GM12878 (cell line): Measurements from ENCODE around the gene TMPRSS11B. TPM values are rescaled to one million over a fixed set of nuclear protein-coding genes. Genes with fewer than 3 reads are reported as not detected.

Source experiments
- ATAC-seq: fragments of 200-7000 bp; cut with Tn5 transposase; 3 replicates; pipeline ENCODE4 v1.9.1; 2020; ENCODE audit warnings: mild to moderate bottlenecking, moderate library complexity
- BruUV-seq: library from RNA; stranded (reverse); fragments of 400-500 nt; replicated peaks from 2 replicates; lab custom pipeline; 2021; lab: Mats Ljungman, UMichigan
- CTCF ChIA-PET: fragments of 300-600 bp; sonication (Branson Sonifier 250); formaldehyde crosslinking; extraction: SDS; loops from one replicate; lab custom pipeline; 2021; ENCODE audit warnings: inconsistent platforms; lab: Yijun Ruan, JAX
- POLR2A ChIA-PET: fragments of 350-600 bp; formaldehyde crosslinking; extraction: SDS; loops from one replicate; lab custom pipeline; 2021; ENCODE audit warnings: inconsistent platforms; lab: Charles Lee
- RAD21 ChIA-PET: fragments of 300-600 bp; sonication (Branson Sonifier 250); formaldehyde crosslinking; loops from one replicate; lab custom pipeline; 2023; ENCODE audit warnings: antibody characterized with exemption; ENCODE audit not compliant: unreplicated experiment; lab: Charles Lee
- SMC1A ChIA-PET: fragments of 300-600 bp; sonication (Branson Sonifier 250); formaldehyde crosslinking; loops from one replicate; lab custom pipeline; 2023; ENCODE audit not compliant: unreplicated experiment, uncharacterized antibody; lab: Charles Lee
- DNase-seq: peaks from one replicate; pipeline ENCODE4 v3.0.0-alpha.2; 2011; ENCODE audit warnings: low read depth, low spot score
- FAIRE-seq: peaks from 3 replicates; lab custom pipeline; 2011; peaks lifted over from hg19 to GRCh38; lab: Jason Lieb, UNC
- H2AFZ ChIP-seq: 2 replicates; pipeline ENCODE4 v1.6.0; 2011; ENCODE audit warnings: low read depth, low read length, control low read depth; ENCODE audit not compliant: control insufficient read depth
- H3K27ac ChIP-seq: 2 replicates; pipeline ENCODE4 v1.5.1; 2011; ENCODE audit warnings: control low read depth; ENCODE audit not compliant: control insufficient read depth, insufficient read depth
- H3K27me3 ChIP-seq, 2 experiments: replicated peaks in 1 of 2; 2 replicates each; pipeline versions ENCODE4 v1.6.0 to v1.6.1; 2011; ENCODE audit warnings: low read length in 1 of 2; ENCODE audit not compliant: control insufficient read depth in 2 of 2, insufficient read depth in 2 of 2
- H3K36me3 ChIP-seq, 2 experiments: 2 replicates each; pipeline ENCODE4 v1.5.1; 2011; ENCODE audit warnings: low read length in 1 of 2; ENCODE audit not compliant: control insufficient read depth in 2 of 2, insufficient read depth in 2 of 2
- H3K4me1 ChIP-seq: 2 replicates; pipeline ENCODE4 v1.6.1; 2011; ENCODE audit warnings: mild to moderate bottlenecking, low read length, moderate library complexity, mixed read lengths; ENCODE audit not compliant: control insufficient read depth, insufficient read depth
- H3K4me2 ChIP-seq: 2 replicates; pipeline ENCODE4 v1.6.0; 2011; ENCODE audit warnings: control low read depth; ENCODE audit not compliant: control insufficient read depth, insufficient read depth
- H3K4me3 ChIP-seq: fragments of 200-600 bp; sonication (generic); 2 replicates; pipeline ENCODE4 v1.5.1; 2016
- H3K79me2 ChIP-seq: 2 replicates; pipeline ENCODE4 v1.6.0; 2011; ENCODE audit warnings: low read length; ENCODE audit not compliant: control insufficient read depth, insufficient read depth
- H3K9ac ChIP-seq: 2 replicates; pipeline ENCODE4 v1.8.0; 2011; ENCODE audit warnings: low read length, control low read depth, mixed read lengths; ENCODE audit not compliant: control insufficient read depth, insufficient read depth
- H3K9me3 ChIP-seq: replicated peaks from 3 replicates; pipeline ENCODE4 v1.5.1; 2011; ENCODE audit warnings: mild to moderate bottlenecking, low read length; ENCODE audit not compliant: control insufficient read depth, insufficient read depth
- H4K20me1 ChIP-seq: 2 replicates; pipeline ENCODE4 v1.6.0; 2011; ENCODE audit not compliant: control insufficient read depth, insufficient read depth
- CTCF ChIP-seq, 3 experiments: IDR thresholded peaks in 2 of 3; conservative IDR thresholded peaks in 1 of 3; 2 replicates each; pipeline ENCODE4 v1.5.1; 2011; ENCODE audit warnings: low read depth in 3 of 3, low read length in 3 of 3, mild to moderate bottlenecking in 3 of 3, control low read depth in 2 of 3, moderate library complexity in 2 of 3, inconsistent platforms in 1 of 3, mixed read lengths in 1 of 3; ENCODE audit not compliant: control insufficient read depth in 2 of 3, insufficient read depth in 1 of 3; ENCODE audit errors: extremely low read depth in 1 of 3
- FOS ChIP-seq: IDR thresholded peaks from 3 replicates; pipeline ENCODE4 v1.6.1; 2011; ENCODE audit warnings: borderline replicate concordance; ENCODE audit not compliant: insufficient read length; ENCODE audit errors: extremely low read depth
- GATAD2B ChIP-seq: fragments of 450-650 bp; conservative IDR thresholded peaks from 2 replicates; pipeline ENCODE4 v1.6.1; 2017; ENCODE audit warnings: low read depth, mild to moderate bottlenecking, moderate library complexity
- JUND ChIP-seq: IDR thresholded peaks from 2 replicates; pipeline ENCODE4 v1.6.1; 2012; ENCODE audit warnings: low read depth, mild to moderate bottlenecking, low read length, improper control_type of control experiment, moderate library complexity
- MYC ChIP-seq: IDR thresholded peaks from 2 replicates; pipeline ENCODE4 v1.6.1; 2011; ENCODE audit warnings: mild to moderate bottlenecking, low read length, moderate library complexity, inconsistent platforms; ENCODE audit not compliant: insufficient read depth, insufficient replicate concordance, insufficient read length, severe bottlenecking
- NR2C1 ChIP-seq: fragments of 450-650 bp; IDR thresholded peaks from 2 replicates; pipeline ENCODE4 v1.6.1; 2017; ENCODE audit warnings: antibody characterized with exemption, mild to moderate bottlenecking, moderate library complexity
- NR2F1 ChIP-seq: fragments of 450-650 bp; conservative IDR thresholded peaks from 2 replicates; pipeline ENCODE4 v1.6.1; 2017; ENCODE audit warnings: mild to moderate bottlenecking
- PAX5 ChIP-seq: IDR thresholded peaks from 2 replicates; pipeline ENCODE4 v1.6.1; 2011; ENCODE audit warnings: low read depth, low read length, borderline replicate concordance
- POLR2AphosphoS2 ChIP-seq: IDR thresholded peaks from 2 replicates; pipeline ENCODE4 v1.6.1; 2011; ENCODE audit warnings: low read depth, mild to moderate bottlenecking, low read length, improper control_type of control experiment, moderate library complexity
- RELA ChIP-seq: fragments of 450-650 bp; IDR thresholded peaks from 2 replicates; pipeline ENCODE4 v1.8.0; 2014; ENCODE audit warnings: borderline replicate concordance; ENCODE audit not compliant: partially characterized antibody
- SP1 ChIP-seq: IDR thresholded peaks from one replicate; pipeline ENCODE4 v1.6.1; 2011; ENCODE audit warnings: low read depth, low read length
- STAT3 ChIP-seq: IDR thresholded peaks from 2 replicates; pipeline ENCODE4 v1.6.1; 2011; ENCODE audit warnings: low read depth, low read length, improper control_type of control experiment
- SUZ12 ChIP-seq: fragments of 200-600 bp; sonication (generic); IDR thresholded peaks from one replicate; pipeline ENCODE4 v1.6.1; 2018; ENCODE audit warnings: antibody characterized with exemption, mild to moderate bottlenecking; ENCODE audit not compliant: unreplicated experiment
- TCF12 ChIP-seq: IDR thresholded peaks from 2 replicates; pipeline ENCODE4 v1.6.1; 2011; ENCODE audit warnings: low read depth, mild to moderate bottlenecking, low read length
- YY1 ChIP-seq: IDR thresholded peaks from 2 replicates; pipeline ENCODE4 v1.6.1; 2011; ENCODE audit warnings: low read depth, mild to moderate bottlenecking, low read length
- ZBTB33 ChIP-seq: fragments of 450-650 bp; IDR thresholded peaks from 2 replicates; pipeline ENCODE4 v1.6.1; 2017; ENCODE audit warnings: mild to moderate bottlenecking
- WGBS: methylation state at CpG from one replicate; pipeline ENCODE4 v1.1.6; 2016; ENCODE audit warnings: low lambda C conversion rate; ENCODE audit not compliant: insufficient replicate concordance, insufficient coverage; ENCODE audit errors: missing lambda C conversion rate; 5-methylcytosine and 5-hydroxymethylcytosine counted together
- in situ Hi-C: fragments of 300-500 bp; cut with MboI; formaldehyde crosslinking; loops from 9 replicates; pipeline ENCODE4 v1.14.3; 2018; ENCODE audit warnings: mixed read lengths
- intact Hi-C: fragments of 100-400 bp; cut with micrococcal nuclease; formaldehyde crosslinking; loops from one replicate; pipeline ENCODE4 v1.14.2; 2022; ENCODE audit not compliant: unreplicated experiment
- polyA plus RNA-seq, 11 experiments: library from polyadenylated mRNA; depleted of rRNA in 4 of 11; unstranded in 6 of 11; stranded (reverse) in 5 of 11; fragments of >200 nt; fragmentation: Nextera tagmentation in 4 of 11; fragmentation: Illumina TruSeq in 1 of 11; extraction: Ambion mirVana in 4 of 11; extraction: Trizol in 1 of 11; gene quantifications; 1 replicate in 1 of 11; 2 replicates in 10 of 11; pipeline versions ENCODE4 v1.2.1 to v1.2.3, GENCODE V29; 2011 to 2016; ENCODE audit warnings: inconsistent platforms in 2 of 11, missing spikeins in 2 of 11, low read depth in 1 of 11
- total RNA-seq, 4 experiments: library from RNA; depleted of rRNA in 3 of 4; stranded (reverse); fragments of >200 nt in 3 of 4; fragmentation: Illumina TruSeq in 1 of 4; extraction: Trizol in 1 of 4; gene quantifications; 2 replicates each; pipeline versions ENCODE4 v1.2.1 to v1.2.3, GENCODE V29; 2013 to 2021

TMPRSS11B gene
- total and polyA plus RNA-seq, 10 of the 15 experiments (the other 5 are each of a cell fraction or from before 2014, with no cell fraction given): not detected

- Histone ChIP-seq H3K4me2 (no peak overlapping the region), H3K9me3 (no peaks in the 10 kb centered on the region), H3K36me3 (no peaks in the 10 kb centered on the region), H3K27me3 (no peaks in the 10 kb centered on the region), H3K79me2 (no peaks in the 10 kb centered on the region), H3K27ac (no peak overlapping the region), H3K4me1 (no peaks in the 10 kb centered on the region), H4K20me1 (no peaks in the 10 kb centered on the region), H3K9ac (no peak overlapping the region), H3K4me3 (no peak overlapping the region), H2AFZ (no peak overlapping the region)
- ChIA-PET POLR2A (no interaction called here), RAD21 (no interaction called here), SMC1A (no interaction called here), CTCF (no interaction called here)
- no TSS peak for BruUV-seq
- intact Hi-C loops: no loop called here
- in situ Hi-C loops: no loop called here
- FAIRE-seq: no peak
- no peak for DNase-seq
- no peak for TF ChIP-seq STAT3
- no peak for TF ChIP-seq TCF12
- TF ChIP-seq CTCF (IDR thresholded peaks at IDR 0.05 in 2 of 3, conservative IDR thresholded peaks at IDR 0.05 in 1 of 3; ENCODE audit: control insufficient read depth in 2 of 3, extremely low read depth in 1 of 3, insufficient read depth in 1 of 3, low read depth in 3 of 3, low read length in 3 of 3): no peak
- no peak for TF ChIP-seq NR2F1
- no peak for TF ChIP-seq SUZ12
- TF ChIP-seq GATAD2B: no peak
- TF ChIP-seq SP1: no peak
- no peak for TF ChIP-seq PAX5
- no peak for TF ChIP-seq ZBTB33
- TF ChIP-seq NR2C1: no peak
- no peak for TF ChIP-seq POLR2AphosphoS2
- TF ChIP-seq FOS: no peak
- no peak for TF ChIP-seq YY1
- no peak for TF ChIP-seq MYC
- no peak for TF ChIP-seq JUND
- TF ChIP-seq RELA: no peak
- no peak for ATAC-seq
- 13% methylated on average over 2 of the region's 2 CpGs for WGBS
These were observed 58.3 kb downstream of the TMPRSS11B start for GRCh38 chr4:68187145-68187544.
